GM18498 (cell line): ENCODE measurements around the gene ABHD11.
"Not testable (repeated sequence)": the region's sequence is repeated elsewhere in the genome, so short reads cannot be mapped to it uniquely, and the experiment has no call there.

Experiments
- ATAC-seq: cut with Tn5 transposase; IDR thresholded peaks from one replicate; pipeline ENCODE4 v1.9.1; 2021; ENCODE audit warnings: mild to moderate bottlenecking, moderate library complexity; ENCODE audit not compliant: unreplicated experiment

Gene ABHD11

GRCh38 chr7:73738612-73739386, at the start of gene ABHD11:
ABHD11 (minus strand) TSS chr7:73738802; CDS start chr7:73738770, 32 bp downstream.
- ATAC-seq = peak; percentile 93

GRCh38 chr7:73787786-73788048, 49.1 kb upstream of the ABHD11 start:
- ATAC-seq = not testable (repeated sequence)

- no peak for ATAC-seq
Measured at GRCh38 chr7:73786588-73786987, 48.0 kb upstream of the ABHD11 start.

- ATAC-seq = no peak
Measured at GRCh38 chr7:73779517-73779916, 40.9 kb upstream of the ABHD11 start.

GRCh38 chr7:73778801-73779389, 40.3 kb upstream of the ABHD11 start:
- no peak for ATAC-seq

- ATAC-seq = no peak
Measured at GRCh38 chr7:73774923-73775322, 36.3 kb upstream of the ABHD11 start.

GRCh38 chr7:73773700-73774517, 35.3 kb upstream of the ABHD11 start:
- ATAC-seq = no peak

- no peak for ATAC-seq
Measured at GRCh38 chr7:73770860-73771670, 32.5 kb upstream of the ABHD11 start.

GRCh38 chr7:73770002-73770859, 31.6 kb upstream of the ABHD11 start, which contains the start of gene CLDN3:
CLDN3 (minus strand) TSS chr7:73770270; CDS start chr7:73770049, 221 bp downstream.
- ATAC-seq = no peak

- ATAC-seq = no peak
Measured at GRCh38 chr7:73769481-73770001, 30.9 kb upstream of the ABHD11 start.

GRCh38 chr7:73768641-73769480, 30.3 kb upstream of the ABHD11 start:
- ATAC-seq = no peak

GRCh38 chr7:73766556-73767229, 28.1 kb upstream of the ABHD11 start:
- no peak for ATAC-seq

GRCh38 chr7:73762659-73762999, 24.0 kb upstream of the ABHD11 start:
- ATAC-seq = no peak

GRCh38 chr7:73761854-73762658, 23.5 kb upstream of the ABHD11 start:
- no peak for ATAC-seq

- ATAC-seq = no peak
Measured at GRCh38 chr7:73758581-73759138, 20.1 kb upstream of the ABHD11 start.

- ATAC-seq = no peak
Measured at GRCh38 chr7:73749931-73750776, 11.6 kb upstream of the ABHD11 start.
